Posterior vena cava (tissue), 2 donors: ENCODE data around the gene PAPOLG. TPM values are rescaled to one million over a fixed set of nuclear protein-coding genes. Genes with fewer than 3 reads are reported as not detected.

ENCODE experiments used
- DNase-seq: peaks from one replicate; pipeline ENCODE4 v3.0.0-alpha.2; 2020; ENCODE audit warnings: low spot score
- intact Hi-C, 2 donors: fragments of 100-400 bp; cut with DNase I; formaldehyde crosslinking; loops; one replicate each; pipeline versions ENCODE4 v1.14.1 to v1.14.2; 2022 to 2023
- total RNA-seq, 2 donors: library from RNA; stranded (reverse); fragmentation: NEBNext Ultra II Directional; extraction: Animal tissue kit (Norgen Biotek cat#: 25700); gene quantifications; one replicate each; pipeline ENCODE4 v1.2.1, GENCODE V29; 2021
- donor health status: DM: yes; HTN: yes; CAD: no.
- donor health status: DM: yes; HTN: yes; CAD: no.

Gene PAPOLG
- total RNA-seq, 2 donors from 2014 or later: 9.3 to 9.9 TPM

DNA sequence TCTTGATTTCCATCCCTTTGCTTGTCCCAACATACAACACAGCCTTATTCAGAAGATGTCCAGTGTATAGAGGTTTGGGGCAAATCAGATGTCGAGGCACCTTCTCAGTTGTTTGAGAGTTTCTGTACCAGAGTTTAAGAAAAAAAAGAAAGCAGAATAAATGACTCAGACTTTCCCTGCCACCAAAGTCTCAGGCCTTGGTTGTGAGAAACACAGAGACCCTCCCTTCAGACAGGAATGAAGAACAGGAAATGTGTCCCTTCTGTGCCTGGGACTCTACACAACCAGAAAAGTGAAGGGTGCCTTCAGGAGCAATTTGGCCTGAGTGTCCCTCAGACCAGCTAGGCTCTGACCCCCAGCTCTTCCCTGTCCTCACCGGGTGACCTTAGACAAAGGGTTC lies 88.0 kb downstream of the PAPOLG start:
- DNase-seq: no peak
- intact Hi-C loops: no loop called here

DNA sequence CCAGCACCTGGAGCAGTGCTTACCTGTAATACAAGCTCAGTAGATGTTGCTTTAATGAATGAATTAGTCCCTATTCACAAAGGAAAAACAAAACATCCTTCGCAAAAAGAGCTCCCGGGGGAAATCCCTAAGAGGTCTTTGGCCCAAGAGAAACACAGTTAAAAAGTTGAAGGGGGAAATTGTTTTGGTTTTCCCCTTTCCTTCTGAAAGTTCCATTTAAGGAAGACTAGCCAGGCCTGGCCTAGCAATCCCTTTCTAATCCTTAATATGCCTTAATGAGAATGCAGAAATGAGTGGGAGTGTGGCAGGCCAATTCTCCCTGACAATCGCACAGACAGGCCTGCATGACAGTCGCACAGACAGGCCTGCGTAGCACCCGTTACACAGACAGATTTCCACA lies 91.8 kb downstream of the PAPOLG start:
- DNase-seq: no peak
- intact Hi-C loops: no loop called here

Other genes starting within 250 kb of the PAPOLG start
- gene BCL11A, start 202.6 kb upstream of the PAPOLG start, total RNA-seq: 1 to 10 TPM in 1 of 2 donors, under 1 TPM in 1; 0.71 to 2.0 TPM
- 10 to 100 TPM; 14.3 to 15.1 TPM for gene REL, start 125.3 kb downstream of the PAPOLG start, total RNA-seq